ENCODE data around the gene CARD10.

The CARD10 gene

DNA sequence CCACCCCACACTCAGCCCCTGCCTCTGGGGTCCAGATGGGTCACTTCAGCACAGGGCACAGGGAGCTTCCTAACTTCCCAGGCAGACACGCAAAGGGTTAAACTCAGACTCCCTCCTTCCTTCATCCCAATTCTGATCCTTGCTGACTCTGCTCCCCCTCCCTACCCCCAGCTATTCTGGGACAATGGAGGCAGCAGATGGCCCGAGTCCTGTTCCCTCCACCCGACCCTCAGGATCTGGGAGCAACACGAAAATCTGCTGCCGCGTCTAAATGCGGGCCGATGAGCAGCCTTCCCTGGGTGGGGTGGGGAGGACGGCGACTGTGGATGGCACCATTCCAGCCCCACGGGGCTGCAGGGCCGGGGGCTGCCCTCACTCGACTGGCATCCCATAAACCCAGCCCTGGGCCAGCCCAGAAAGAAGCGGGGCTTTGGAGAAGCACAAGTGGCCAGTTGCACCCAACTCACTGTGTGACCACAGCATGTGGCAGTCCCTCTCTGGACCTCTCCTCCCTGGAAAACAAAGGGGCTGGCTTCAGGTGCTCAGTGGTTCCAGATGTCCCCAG lies 51.7 kb downstream of the CARD10 start:
- DNase-seq (ENCODE audit: low read depth), result no peak

DNA sequence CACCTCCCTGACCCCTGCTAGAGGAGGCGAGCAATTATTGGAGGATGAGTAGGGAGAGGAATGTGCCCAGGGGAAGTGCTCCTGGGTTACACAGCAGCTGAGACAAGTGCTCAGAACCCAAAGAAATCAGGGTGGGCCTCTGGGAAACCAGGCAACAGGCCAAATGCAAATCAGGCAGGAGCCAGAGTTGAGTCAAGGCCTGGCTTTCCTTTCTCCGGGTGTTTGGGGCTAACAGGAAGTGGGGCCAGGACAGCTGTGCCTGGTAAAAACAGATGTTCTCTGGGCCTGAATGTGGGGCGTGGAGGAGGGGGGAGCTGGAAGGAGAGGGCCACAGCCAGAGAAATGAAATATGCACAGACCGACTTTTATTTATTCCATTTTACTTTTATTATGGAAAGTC lies 55.0 kb downstream of the CARD10 start:
- DNase-seq (ENCODE audit: low read depth), result no peak

DNA sequence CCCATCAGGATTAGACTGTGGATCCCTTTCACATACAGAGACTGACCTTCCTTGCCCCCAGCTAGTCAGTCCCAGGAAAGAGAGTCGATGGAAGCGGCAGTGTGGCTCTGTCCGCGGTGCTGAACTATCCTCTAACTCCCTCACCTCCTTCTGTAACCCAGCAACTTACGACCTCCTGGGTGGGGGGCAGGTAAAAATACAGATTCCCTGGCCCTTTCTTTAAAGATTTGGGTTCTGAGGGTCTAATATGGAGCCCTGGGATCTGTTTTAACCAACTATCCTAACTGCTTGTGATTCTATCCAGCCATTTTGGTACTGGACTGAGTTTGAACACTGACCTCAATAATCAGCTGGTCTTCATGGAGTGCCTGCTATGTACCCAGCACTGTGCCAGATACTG lies 56.2 kb downstream of the CARD10 start:
- DNase-seq (ENCODE audit: low read depth), result no peak

DNA sequence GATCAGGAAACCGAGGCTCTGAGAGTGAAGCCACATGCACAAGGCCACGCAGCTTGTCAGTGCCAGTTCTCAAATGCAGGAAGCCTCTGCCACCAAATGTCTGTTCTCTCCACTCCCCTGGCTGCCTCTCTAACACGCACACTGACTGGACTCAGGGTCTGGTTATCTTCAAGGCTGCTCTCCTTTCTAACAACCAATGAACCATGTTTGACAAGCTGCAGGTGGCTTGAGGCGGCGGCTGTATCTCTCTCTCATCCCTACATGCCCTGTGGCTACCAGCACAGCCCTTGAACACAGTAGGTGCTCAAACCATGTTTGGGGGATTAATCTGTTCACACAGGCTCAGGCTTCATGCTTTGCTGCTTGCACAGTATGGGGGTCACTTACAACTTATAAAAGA lies 56.8 kb downstream of the CARD10 start:
- no peak for DNase-seq (ENCODE audit: low read depth)

DNA sequence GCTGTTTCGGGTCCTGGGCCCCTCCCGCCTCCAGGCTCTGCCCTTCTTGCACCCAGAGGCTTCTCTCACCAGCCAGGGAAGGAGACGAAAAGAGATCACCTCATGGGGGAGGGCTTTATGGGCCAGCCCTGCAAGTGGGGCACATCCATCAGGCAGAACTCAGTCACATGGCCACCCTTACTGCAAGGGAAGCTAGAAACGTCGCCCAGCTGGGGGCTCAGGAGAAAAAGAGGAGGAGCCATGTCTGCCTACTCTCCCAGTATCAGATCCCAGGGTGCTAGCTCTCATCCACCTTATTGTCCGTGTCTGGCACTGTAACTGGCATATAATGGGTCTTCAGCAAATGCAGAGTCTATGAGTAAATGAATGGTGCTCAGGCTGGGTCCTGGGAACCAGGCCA lies 57.3 kb downstream of the CARD10 start:
- DNase-seq (ENCODE audit: low read depth), result no peak

DNA sequence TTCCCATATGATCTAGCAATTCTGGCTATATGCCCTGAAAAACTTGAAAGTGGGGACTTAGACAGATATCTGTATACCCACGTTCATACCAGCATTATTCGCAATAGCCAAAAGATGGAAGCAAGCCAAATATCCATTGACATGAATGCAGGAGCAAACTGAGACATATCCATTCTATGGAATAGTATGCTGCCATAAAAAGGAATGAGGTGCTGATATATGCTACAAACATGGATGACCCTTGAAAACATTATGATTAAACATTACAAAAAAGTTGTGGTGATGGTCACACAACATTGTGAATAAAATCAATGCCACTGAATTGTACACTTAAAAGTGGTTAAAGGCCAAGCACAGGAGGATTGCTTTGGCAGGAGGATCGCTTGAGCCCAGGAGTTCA lies 58.5 kb downstream of the CARD10 start:
- DNase-seq (ENCODE audit: low read depth), result no peak

DNA sequence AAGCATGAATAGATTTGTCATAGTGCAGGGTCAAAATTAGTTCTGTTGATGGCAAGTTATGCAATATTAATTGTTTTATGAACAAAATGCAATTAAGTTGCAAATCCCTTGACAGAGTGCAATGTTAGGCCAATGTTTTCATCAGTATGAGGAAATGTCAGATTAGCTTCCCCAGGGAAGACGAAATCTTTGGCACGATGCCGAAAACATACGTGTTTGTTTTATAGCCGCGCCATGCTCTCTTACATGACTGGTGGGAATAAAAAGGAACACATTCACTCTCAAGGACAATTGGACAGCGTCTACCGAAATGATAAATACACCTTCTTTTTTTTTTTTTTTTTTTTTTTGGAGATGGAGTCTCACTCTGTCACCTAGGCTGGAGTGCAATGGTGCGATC lies 60.0 kb downstream of the CARD10 start:
- DNase-seq (ENCODE audit: low read depth), result no peak

DNA sequence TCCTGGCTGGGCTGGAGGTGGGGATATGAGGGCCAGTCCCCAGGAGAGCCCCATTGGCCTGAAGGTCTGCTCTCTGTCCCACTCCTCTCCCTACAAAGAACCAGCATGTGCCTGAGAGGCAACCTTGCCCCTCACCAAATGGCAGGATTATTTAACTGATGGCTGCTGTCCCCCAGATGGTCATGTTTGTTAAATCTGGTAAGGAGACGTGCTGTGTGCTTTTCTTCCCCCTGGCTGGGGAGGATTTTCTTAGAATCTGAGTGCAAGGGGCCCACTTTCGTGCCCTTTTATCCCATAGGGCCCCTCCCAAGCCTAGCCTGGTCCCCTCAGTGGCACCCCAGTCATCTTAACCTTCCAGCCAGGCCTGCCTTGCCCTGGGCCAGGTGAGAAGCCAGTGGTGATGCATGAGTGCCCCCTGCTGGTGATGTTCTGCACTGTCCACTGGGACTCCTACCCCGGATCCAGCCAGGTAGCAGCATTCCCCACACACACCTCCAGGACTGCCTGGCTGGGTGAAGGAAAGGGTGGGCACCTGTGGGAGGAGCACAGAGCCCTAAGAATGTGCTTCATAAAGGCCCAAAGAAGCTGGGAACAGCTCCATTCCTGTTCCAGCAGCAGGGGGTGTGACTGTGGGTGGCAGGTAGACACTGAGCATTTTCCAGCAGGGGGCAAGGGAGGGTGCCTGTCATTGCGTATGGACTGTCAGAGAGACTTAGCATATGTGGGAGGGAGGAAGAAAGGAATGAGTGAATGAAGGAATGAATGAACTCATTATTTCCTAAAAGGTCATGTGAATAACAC lies 61.9 kb downstream of the CARD10 start:
- no peak for DNase-seq (ENCODE audit: low read depth)

DNA sequence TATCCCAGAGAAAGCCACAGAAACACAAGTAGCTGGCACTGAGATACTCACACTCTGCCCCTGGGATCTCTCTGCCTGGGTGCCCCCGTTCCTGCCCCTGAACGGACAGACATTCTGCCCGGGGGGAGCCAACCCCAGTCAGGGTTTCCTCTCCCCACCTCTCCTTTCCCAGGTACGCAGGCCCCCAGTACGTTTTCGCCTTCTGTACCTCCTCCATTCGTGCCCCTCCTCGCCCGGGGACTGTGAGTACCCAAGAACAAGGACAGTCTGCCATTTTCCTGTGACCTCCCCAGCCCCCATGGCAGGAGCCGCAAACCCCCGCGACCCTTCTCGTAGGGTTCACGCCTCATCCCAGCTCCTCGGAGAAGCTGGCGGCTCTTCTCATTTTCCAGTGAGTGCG lies 62.9 kb downstream of the CARD10 start:
- no peak for DNase-seq (ENCODE audit: low read depth)

DNA sequence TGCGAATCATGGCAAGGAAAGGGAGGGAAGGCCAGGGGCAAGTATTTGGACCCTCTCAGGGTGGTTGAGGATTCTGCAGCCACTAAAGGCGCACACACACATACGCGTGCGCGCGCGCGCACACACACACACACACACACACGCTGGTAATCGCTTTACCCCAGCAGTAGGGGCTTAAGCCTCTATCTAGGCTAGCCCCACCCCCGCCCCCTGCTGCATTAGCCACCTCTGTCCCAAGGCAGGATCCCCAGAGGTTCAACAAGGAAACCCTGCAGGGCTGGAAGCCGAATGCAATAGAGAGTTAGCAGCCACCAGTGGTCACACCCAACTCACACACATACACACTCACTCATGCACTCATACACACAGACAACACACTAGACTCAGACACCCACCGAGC lies 63.3 kb downstream of the CARD10 start:
- DNase-seq (ENCODE audit: low read depth), result no peak

DNA sequence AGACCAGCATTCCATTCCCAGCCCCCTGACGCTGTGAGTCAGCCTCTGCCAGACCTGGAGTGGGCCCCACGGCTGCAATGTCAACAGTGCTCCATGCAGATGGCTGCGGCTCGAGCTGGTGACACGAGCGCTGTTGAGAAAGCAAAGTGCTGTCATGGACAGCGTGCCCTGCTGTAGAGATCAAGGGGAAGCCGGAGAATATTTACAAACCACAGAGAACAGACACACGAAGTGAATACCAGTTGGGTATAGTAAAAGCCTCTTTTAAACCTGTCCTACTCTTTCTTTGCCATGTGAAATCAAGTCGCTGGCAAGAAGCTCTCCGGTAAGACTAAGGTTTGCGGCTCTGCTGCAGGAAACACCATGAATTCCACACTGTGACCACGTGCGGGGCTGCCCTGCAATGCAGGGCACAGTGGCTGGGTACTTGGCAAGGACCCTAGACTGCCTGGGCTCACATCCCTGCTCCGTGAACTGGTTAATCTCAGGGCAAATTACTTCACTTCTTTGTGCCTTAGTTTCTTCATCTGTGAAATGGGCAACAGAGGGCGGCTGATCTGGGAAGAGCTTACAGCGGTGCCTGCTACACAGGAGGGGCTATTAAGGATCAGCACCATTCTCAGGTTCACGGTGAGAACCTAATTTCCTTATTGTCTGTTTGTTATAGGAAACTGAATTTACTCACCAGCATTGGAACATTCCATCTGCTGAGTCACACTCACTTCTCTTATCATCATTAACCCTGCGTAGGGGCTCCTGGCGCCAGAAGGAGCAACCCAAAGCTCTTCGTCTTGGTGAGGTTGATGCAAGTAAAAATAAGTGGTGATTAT lies 64.1 kb downstream of the CARD10 start:
- DNase-seq (ENCODE audit: low read depth), result no peak

DNA sequence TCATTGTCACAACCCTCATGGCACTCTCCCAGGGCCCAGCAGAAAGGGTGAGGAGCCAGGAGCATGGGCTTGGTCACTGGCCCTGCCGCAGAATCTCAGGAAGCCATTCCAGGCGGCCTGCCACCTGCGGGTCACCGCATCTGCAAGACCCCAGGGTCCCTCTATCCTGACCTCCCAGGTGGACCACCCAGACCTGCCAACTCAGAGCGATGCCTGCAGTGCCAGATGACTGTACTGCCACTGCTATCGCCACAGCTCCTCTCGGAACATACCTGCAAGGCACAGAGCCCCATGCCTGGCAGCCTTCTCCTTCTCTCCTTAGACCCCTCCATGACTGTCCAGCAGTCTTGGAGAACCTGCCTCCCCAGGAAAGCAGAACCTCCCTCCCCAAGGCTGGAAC lies 65.5 kb downstream of the CARD10 start:
- DNase-seq (ENCODE audit: low read depth), result no peak

DNA sequence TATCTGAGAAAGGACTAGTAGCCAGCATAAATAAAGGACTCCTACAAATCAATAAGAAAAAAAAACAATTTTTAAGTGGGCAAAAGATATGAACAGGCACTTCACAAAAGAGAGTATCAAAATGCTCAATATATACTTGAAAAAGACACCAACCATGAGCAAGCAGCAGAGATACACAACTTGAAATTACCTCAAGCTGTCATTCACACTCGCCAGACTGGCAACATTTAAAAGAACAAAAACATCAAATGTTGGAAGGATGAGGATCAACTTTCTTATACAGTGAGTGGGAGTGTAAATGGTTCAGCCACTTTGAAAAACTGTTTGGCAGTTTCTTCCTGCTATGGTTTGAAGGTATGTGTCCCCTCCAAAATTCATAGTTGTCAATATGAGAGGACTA lies 68.0 kb downstream of the CARD10 start:
- no peak for DNase-seq (ENCODE audit: low read depth)

DNA sequence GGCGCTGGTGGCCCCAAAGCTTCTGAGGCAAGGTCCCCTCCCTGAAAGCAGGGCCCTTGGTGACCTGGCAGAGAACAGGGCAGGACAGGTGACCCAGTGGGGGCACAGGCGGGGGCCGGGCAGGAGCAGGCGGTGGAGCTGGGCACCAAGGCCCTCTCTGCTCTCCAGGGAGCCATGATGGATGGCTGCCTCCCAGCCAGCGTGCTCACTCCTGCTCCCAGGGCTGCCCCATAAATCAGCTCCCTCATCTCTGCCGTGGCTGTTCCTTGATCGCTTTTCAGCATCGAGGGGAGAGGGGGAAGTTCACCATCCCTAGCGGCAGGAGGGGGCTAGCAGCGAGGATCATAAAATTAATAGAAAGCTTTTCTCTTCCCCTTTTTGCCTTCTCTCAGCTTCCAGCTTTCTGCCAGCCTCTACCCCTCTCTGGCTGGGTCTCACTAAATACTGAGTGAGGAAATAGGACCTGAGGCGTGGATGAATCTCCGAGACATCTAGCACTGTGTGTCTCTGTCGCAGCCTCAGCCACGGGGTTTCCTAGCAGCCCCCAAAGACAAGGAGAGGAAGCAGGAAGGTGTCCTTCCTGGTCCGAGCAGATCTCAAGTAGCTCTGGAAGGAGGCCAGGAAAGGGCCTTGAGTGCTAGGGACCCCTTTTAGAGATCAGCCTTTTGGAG lies 69.7 kb downstream of the CARD10 start:
- DNase-seq (ENCODE audit: low read depth), result no peak

DNA sequence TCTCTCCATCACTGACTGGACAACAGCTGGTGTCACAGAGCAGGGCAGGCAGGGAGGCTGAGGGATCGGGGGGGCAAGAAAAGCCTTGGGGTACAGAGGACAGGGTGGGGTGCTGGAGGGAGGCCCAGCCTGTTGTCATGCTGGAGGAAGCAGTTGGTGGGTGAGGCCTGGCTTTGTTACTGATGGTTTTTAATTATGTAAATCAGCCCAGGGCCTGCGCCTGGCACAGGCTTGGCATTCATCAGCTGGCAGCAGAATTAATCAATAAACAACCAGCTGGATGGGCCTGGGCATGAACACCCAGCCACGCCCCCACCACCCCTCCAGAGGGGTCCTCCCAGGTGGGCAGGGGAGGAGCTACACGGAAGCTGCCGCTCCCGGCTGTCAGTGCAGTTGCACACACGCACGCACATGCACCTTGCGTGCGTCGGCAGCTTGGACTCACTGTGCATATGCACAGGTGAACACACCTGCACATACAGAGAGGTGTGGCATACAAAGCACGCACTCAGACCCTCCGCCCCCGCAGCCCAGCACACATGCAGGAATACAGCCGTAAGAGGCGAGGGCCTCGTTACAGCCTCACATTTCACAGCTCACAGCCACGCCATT lies 70.6 kb downstream of the CARD10 start:
- no peak for DNase-seq (ENCODE audit: low read depth)

DNA sequence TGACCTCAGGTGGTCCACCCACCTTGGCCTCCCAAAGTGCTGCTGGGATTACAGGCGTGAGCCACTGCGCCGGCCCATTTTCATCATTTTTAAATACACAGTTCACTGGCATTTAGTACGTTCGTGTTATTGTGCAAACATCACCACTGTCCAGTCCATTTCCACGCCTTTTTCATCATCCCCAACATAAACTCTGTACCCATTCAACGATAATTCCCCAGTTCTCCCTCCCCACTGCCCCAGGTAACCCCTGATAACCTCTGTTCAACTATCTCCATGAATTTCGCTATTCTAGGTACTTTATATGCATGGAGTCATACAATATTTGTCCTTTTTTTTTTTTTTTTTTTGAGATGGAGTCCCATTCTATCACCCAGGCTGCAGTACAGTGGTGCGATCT lies 73.7 kb downstream of the CARD10 start:
- no peak for DNase-seq (ENCODE audit: low read depth)

DNA sequence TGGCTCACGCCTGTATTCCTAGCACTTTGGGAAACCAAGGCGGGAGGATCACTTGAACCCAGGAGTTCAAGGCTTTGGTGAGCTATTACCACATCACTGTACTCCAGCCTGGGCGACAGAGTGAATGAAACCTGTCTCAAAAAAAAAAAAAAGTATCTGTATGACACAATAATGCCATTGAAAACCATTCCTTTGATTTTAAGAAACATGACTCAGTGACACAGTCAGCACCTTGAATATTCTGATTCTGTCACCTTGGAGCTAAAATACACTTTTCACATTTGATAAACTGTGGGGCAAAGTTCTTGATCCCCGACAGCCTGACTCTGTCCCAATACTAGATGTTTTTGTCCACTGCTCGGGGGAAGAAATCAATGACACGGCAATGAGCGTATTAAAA lies 75.2 kb downstream of the CARD10 start:
- DNase-seq (ENCODE audit: low read depth), result no peak

DNA sequence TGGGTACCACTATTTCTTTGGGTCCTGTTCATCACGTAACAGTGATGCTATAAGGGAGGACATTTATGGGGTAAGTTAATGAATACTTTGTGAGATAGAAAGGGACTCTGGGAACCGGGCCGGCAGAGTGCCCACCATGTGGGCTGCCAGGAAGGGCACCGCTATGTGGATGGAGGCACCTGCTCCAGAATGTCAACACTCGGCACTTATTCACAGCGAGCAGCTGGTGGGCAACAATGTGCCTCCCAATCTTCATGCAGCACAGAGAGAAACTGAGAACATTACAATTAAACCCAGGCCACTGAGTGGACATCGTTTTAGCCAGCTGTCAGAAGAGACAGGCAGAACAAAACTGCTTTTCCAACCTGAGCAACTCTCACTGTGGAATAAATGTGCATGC lies 76.1 kb downstream of the CARD10 start:
- DNase-seq (ENCODE audit: low read depth), result no peak

DNA sequence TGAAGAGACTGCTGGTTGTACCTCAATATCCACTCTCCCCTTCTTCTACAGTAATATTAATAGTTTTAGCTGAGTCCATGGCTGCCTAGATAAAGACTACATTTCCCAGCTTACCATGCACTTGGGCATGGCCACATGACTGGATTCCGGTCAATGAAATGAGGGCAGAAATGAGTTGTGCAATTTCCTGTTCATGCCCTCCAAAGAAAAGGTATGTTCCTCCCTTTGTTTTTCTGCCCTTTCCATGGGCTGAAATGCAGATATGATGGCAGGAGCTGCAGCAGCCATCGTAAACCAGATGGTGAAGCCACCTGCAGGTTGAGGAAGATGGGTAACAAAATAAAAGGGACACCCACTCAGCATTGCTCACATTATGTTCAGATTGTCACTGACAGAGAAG lies 76.7 kb downstream of the CARD10 start:
- no peak for DNase-seq (ENCODE audit: low read depth)

DNA sequence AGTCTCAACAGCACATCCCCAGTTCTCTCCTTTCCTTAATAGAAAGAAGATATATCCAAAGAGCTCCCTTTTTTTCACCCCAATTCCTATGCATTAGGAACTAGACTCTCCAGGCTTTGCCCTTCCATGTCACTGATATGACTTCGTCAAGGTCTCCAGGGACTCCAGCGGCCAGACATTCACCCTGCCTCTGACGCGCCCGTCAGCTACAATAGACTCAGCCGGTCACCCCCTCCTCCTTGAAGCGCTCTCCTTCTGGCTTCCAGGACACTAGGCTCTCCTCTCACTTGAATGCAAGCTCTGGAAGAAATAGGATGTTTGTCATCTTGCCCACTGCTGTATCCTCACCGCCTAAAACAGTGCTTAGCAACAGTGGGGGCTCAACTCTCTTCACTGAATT lies 77.1 kb downstream of the CARD10 start:
- no peak for DNase-seq (ENCODE audit: low read depth)

DNA sequence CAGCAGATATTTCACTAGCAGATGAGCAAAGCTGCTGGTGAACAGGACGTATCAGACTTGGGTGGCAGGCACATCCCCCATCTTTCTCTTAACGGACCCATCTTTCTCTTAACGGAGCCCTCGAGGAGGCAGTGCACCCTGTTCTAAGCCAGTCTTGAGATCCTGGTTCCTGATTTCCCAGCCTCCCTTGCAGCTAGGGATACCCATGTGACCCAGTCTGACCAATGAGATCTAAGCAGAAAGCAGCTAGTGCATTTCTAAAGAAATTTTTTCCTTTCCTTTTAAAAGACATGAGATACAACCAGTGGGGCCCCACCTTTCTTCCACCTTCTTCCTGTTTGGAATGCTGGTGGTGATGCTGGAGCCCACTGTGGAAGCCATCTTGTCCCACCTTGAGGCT lies 78.3 kb downstream of the CARD10 start:
- DNase-seq (ENCODE audit: low read depth), result no peak
